SU-DHL-6 (cell line): Measurements from ENCODE around the gene TLCD5.

Experiments
- EZH2phosphoT487 ChIP-seq: fragments of 200-600 bp; sonication (generic), shearing (Covaris generic); conservative IDR thresholded peaks from 2 replicates; pipeline ENCODE4 v1.6.1; 2018; ENCODE audit warnings: mild to moderate bottlenecking, antibody characterized with exemption, low read length, moderate library complexity, mixed read lengths
- TF ChIP-seq, protein P1 (sequence below): fragments of 200-600 bp; sonication (generic); IDR thresholded peaks from one replicate; pipeline ENCODE4 v1.5.1; 2017; ENCODE audit warnings: antibody characterized with exemption, mild to moderate bottlenecking, low read length, moderate library complexity; ENCODE audit not compliant: insufficient read depth, poor library complexity, severe bottlenecking

DNA sequence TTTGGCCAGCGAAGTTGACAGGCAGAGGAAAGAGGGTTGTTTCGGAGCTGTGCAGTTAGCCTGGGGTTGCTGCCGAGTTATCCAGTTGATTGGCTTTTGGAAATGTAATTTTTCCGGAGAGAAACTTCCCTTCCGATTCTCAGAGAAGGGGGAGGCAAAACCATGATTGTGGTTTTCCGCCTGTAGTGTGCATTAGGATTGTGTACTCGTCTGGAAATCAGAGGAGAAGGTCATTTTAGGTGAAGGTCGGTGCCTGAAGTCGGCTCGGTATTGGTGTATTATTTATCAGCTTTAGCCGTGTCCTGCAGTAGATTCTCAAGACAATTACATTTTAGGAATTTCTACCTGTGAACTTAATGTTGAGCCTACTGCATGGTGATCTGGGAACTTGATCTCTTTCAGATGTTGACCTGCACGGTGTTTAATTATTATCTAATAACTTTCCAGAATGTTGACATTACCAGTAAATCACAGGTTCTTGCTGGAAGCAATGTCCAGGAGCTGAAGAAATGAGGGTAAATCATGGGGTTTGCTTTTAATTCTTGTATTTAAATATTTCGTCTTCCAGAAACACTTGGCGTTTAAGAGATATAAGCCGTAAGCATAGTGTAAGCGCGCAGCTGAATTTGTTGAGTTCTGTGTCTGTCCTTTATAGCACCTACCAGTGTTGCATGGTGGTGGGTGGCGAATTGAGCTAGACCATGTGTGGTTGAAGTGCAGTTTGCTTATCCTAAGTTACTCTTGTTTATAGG is 12.4 kb downstream of the TLCD5 start:
- TF ChIP-seq, protein P1, sequence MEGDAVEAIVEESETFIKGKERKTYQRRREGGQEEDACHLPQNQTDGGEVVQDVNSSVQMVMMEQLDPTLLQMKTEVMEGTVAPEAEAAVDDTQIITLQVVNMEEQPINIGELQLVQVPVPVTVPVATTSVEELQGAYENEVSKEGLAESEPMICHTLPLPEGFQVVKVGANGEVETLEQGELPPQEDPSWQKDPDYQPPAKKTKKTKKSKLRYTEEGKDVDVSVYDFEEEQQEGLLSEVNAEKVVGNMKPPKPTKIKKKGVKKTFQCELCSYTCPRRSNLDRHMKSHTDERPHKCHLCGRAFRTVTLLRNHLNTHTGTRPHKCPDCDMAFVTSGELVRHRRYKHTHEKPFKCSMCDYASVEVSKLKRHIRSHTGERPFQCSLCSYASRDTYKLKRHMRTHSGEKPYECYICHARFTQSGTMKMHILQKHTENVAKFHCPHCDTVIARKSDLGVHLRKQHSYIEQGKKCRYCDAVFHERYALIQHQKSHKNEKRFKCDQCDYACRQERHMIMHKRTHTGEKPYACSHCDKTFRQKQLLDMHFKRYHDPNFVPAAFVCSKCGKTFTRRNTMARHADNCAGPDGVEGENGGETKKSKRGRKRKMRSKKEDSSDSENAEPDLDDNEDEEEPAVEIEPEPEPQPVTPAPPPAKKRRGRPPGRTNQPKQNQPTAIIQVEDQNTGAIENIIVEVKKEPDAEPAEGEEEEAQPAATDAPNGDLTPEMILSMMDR = no peak
- no peak for TF ChIP-seq EZH2phosphoT487
